K562 (cell line): ENCODE data around the gene E2F1. TPM values are rescaled to one million over a fixed set of nuclear protein-coding genes. Genes with fewer than 3 reads are reported as not detected.

Experiments used
- ELF4 ChIP-seq: fragments of 450-650 bp; formaldehyde crosslinking; IDR thresholded peaks from 2 replicates; pipeline ENCODE4 v1.4.0; 2022; ENCODE audit warnings: missing genetic modification characterization
- ESRRA ChIP-seq: fragments of 450-650 bp; IDR thresholded peaks from 2 replicates; pipeline ENCODE4 v1.6.1; 2014; ENCODE audit warnings: low read depth, mild to moderate bottlenecking, moderate library complexity, borderline replicate concordance
- HNRNPH1 ChIP-seq: fragments of 200-400 bp; formaldehyde crosslinking; optimal IDR thresholded peaks from 2 replicates; pipeline ENCODE3; 2017; ENCODE audit warnings: low read depth, mild to moderate bottlenecking, low read length, moderate library complexity
- KLF1 ChIP-seq: fragments of 450-650 bp; IDR thresholded peaks from 2 replicates; pipeline ENCODE4 v1.6.1; 2016; ENCODE audit warnings: missing genetic modification characterization, missing compliant biosample characterization
- NCOA4 ChIP-seq: fragments of 450-650 bp; IDR thresholded peaks from 2 replicates; pipeline ENCODE4 v1.6.1; 2018; ENCODE audit warnings: mild to moderate bottlenecking; ENCODE audit not compliant: partially characterized antibody
- NFATC3 ChIP-seq: fragments of 450-650 bp; IDR thresholded peaks from 2 replicates; pipeline ENCODE4 v1.6.1; 2017; ENCODE audit warnings: mild to moderate bottlenecking
- NFE2L1 ChIP-seq: fragments of 450-650 bp; IDR thresholded peaks from 2 replicates; pipeline ENCODE4 v1.6.1; 2016; ENCODE audit warnings: missing genetic modification characterization, low read depth, mild to moderate bottlenecking, missing compliant biosample characterization, moderate library complexity, borderline replicate concordance
- NONO ChIP-seq, 2 experiments: fragments of 200-400 bp in 1 of 2; fragments of 450-650 bp in 1 of 2; formaldehyde crosslinking in 1 of 2; IDR thresholded peaks; 2 replicates each; pipeline ENCODE4 v1.6.1; 2017; ENCODE audit warnings: low read depth in 2 of 2, mild to moderate bottlenecking in 2 of 2, moderate library complexity in 2 of 2, low read length in 1 of 2
- NRF1 ChIP-seq, 2 experiments: fragments of 450-650 bp; IDR thresholded peaks in 1 of 2; conservative IDR thresholded peaks in 1 of 2; 2 replicates each; pipeline ENCODE4 v1.6.1; 2014; ENCODE audit warnings: mild to moderate bottlenecking in 2 of 2
- POLR2H ChIP-seq: IDR thresholded peaks from 2 replicates; pipeline ENCODE4 v1.6.1; 2016; ENCODE audit warnings: missing genetic modification characterization, low read depth, mild to moderate bottlenecking, control low read depth, missing compliant biosample characterization, moderate library complexity
- RAD51 ChIP-seq: fragments of 450-650 bp; IDR thresholded peaks from 2 replicates; pipeline ENCODE4 v1.7.1; 2016; ENCODE audit warnings: low read depth, mild to moderate bottlenecking, borderline replicate concordance
- RBM25 ChIP-seq: fragments of 200-400 bp; formaldehyde crosslinking; IDR thresholded peaks from 2 replicates; pipeline ENCODE4 v1.6.1; 2018; ENCODE audit warnings: low read length, low read depth, moderate library complexity; ENCODE audit not compliant: severe bottlenecking
- RNF2 ChIP-seq: sonication (generic); IDR thresholded peaks from 2 replicates; pipeline ENCODE4 v1.6.1; 2016
- ZNF174 ChIP-seq: fragments of 250-450 bp; sonication (Bioruptor Pico); IDR thresholded peaks from 2 replicates; pipeline ENCODE4 v1.4.0; 2020; ENCODE audit warnings: mild to moderate bottlenecking
- polyA plus RNA-seq, 8 experiments: library from polyadenylated mRNA; depleted of rRNA in 4 of 8; stranded (reverse) in 5 of 8; unstranded in 3 of 8; fragments of >200 nt; fragmentation: Nextera tagmentation in 2 of 8; fragmentation: Illumina TruSeq in 1 of 8; extraction: Ambion mirVana in 2 of 8; extraction: Trizol in 1 of 8; gene quantifications; 2 replicates each; pipeline versions ENCODE4 v1.2.1 to v1.2.3, GENCODE V29; 2011 to 2014; ENCODE audit warnings: inconsistent platforms in 1 of 8, missing spikeins in 1 of 8
- total RNA-seq, 7 experiments: library from RNA; depleted of rRNA in 6 of 7; stranded (reverse); fragments of >200 nt in 6 of 7; fragmentation: Illumina TruSeq in 2 of 7; extraction: Trizol in 2 of 7; gene quantifications; 2 replicates each; pipeline versions ENCODE4 v1.2.1 to v1.2.3, GENCODE V29; 2011 to 2021; ENCODE audit warnings: low replicate concordance in 1 of 7
- TF ChIP-seq, protein P1 (sequence below): sonication (generic); formaldehyde crosslinking; IDR thresholded peaks from 2 replicates; pipeline ENCODE4 v1.9.0; 2022; ENCODE audit warnings: mild to moderate bottlenecking, missing genetic modification reagents
- TF ChIP-seq, protein P2 (sequence below): sonication (generic); IDR thresholded peaks from 2 replicates; pipeline ENCODE4 v1.6.1; 2016
- TF ChIP-seq, protein P3 (sequence below): fragments of 450-650 bp; conservative IDR thresholded peaks from 2 replicates; pipeline ENCODE4 v1.6.1; 2016; ENCODE audit warnings: missing genetic modification characterization, low read depth, mild to moderate bottlenecking, control low read depth, missing compliant biosample characterization
- TF ChIP-seq, protein P4 (sequence below), 3 experiments: IDR thresholded peaks in 2 of 3; conservative IDR thresholded peaks in 1 of 3; 2 replicates each; pipeline ENCODE4 v1.5.1; 2011 to 2012; ENCODE audit warnings: low read length in 3 of 3, mild to moderate bottlenecking in 3 of 3, control low read depth in 2 of 3, improper control_type of control experiment in 1 of 3, inconsistent platforms in 1 of 3, low read depth in 1 of 3, mixed read lengths in 1 of 3, moderate library complexity in 1 of 3; ENCODE audit not compliant: insufficient read depth in 2 of 3

Gene E2F1
- total and polyA plus RNA-seq, 9 of the 15 experiments (the other 6 are each of a cell fraction or from before 2014, with no cell fraction given) = 0.14 to 30.6 (median 13.1) TPM

DNA sequence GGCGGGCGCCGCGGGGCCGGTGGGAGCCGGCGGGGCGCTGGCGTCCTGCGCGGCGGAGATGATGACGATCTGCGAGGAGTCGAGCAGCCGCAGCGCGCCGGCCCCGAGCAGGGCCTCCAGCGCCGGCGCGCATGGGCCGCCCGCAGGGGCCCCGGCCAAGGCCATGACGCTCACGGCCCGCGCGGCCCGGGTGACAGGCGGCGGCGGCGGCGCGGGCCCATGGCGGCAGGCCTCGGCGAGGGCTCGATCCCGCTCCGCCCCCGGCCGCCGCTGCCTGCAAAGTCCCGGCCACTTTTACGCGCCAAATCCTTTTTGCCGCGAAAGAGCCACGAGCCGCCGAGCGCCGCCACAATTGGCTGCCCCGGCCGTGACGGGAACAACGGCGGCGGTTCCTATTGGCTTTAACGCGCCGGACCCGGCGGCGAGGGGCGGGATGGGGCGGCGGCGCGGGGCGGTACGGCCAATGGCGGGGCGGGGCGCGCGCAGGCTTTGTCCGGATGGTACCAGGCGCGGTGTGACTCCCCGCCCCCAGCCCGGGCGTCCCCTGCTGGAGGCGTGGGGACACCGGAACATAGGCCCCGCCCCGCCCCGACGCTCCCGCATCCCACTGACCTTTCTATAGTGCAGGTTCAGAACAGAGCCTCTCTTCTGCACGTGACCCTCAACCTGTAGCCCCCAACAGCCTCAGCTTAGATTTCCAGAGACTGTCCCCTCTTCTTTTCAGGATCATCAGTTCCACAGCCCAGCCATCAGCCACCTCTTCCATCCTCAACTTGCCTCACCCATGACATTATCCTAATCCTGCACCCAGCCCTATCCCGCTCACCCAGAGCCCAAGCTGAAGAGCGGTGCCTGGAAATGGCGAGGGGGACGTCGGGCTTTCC is at the start of gene E2F1 (continued):
- TF ChIP-seq, protein P1, sequence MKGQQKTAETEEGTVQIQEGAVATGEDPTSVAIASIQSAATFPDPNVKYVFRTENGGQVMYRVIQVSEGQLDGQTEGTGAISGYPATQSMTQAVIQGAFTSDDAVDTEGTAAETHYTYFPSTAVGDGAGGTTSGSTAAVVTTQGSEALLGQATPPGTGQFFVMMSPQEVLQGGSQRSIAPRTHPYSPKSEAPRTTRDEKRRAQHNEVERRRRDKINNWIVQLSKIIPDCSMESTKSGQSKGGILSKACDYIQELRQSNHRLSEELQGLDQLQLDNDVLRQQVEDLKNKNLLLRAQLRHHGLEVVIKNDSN (CRISPR knock-in tag) = peak; percentile 60
- TF ChIP-seq, protein P2, sequence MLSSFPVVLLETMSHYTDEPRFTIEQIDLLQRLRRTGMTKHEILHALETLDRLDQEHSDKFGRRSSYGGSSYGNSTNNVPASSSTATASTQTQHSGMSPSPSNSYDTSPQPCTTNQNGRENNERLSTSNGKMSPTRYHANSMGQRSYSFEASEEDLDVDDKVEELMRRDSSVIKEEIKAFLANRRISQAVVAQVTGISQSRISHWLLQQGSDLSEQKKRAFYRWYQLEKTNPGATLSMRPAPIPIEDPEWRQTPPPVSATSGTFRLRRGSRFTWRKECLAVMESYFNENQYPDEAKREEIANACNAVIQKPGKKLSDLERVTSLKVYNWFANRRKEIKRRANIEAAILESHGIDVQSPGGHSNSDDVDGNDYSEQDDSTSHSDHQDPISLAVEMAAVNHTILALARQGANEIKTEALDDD = no peak
- TF ChIP-seq NCOA4 (no peak), NFATC3 (no peak), ZNF174 (CRISPR knock-in tag) (no peak), ESRRA (peak; percentile 37; the same call in 1 of the 2 replicates), RNF2 (peak; percentile 39; the same call in 1 of the 2 replicates), ELF4 (no peak), RBM25 (peak; percentile 97), NONO (IDR thresholded peaks at IDR 0.05; ENCODE audit: low read depth in 2 of 2, low read length in 1 of 2) (peak in 1 of 2 experiments; percentile 75; a peak in 1 of 4 replicates), KLF1 (no peak), POLR2H (tag) (no peak), NRF1 (conservative IDR thresholded peaks at IDR 0.05 in 1 of 2, IDR thresholded peaks at IDR 0.05 in 1 of 2) (peak; percentile 90), HNRNPH1 (no peak), NFE2L1 (tag) (no peak), RAD51 (peak; percentile 51; the same call in 1 of the 2 replicates)
- TF ChIP-seq, protein P3, sequence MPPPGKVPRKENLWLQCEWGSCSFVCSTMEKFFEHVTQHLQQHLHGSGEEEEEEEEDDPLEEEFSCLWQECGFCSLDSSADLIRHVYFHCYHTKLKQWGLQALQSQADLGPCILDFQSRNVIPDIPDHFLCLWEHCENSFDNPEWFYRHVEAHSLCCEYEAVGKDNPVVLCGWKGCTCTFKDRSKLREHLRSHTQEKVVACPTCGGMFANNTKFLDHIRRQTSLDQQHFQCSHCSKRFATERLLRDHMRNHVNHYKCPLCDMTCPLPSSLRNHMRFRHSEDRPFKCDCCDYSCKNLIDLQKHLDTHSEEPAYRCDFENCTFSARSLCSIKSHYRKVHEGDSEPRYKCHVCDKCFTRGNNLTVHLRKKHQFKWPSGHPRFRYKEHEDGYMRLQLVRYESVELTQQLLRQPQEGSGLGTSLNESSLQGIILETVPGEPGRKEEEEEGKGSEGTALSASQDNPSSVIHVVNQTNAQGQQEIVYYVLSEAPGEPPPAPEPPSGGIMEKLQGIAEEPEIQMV = no peak
- TF ChIP-seq, protein P4, sequence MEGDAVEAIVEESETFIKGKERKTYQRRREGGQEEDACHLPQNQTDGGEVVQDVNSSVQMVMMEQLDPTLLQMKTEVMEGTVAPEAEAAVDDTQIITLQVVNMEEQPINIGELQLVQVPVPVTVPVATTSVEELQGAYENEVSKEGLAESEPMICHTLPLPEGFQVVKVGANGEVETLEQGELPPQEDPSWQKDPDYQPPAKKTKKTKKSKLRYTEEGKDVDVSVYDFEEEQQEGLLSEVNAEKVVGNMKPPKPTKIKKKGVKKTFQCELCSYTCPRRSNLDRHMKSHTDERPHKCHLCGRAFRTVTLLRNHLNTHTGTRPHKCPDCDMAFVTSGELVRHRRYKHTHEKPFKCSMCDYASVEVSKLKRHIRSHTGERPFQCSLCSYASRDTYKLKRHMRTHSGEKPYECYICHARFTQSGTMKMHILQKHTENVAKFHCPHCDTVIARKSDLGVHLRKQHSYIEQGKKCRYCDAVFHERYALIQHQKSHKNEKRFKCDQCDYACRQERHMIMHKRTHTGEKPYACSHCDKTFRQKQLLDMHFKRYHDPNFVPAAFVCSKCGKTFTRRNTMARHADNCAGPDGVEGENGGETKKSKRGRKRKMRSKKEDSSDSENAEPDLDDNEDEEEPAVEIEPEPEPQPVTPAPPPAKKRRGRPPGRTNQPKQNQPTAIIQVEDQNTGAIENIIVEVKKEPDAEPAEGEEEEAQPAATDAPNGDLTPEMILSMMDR (IDR thresholded peaks at IDR 0.05 in 2 of 3, conservative IDR thresholded peaks at IDR 0.05 in 1 of 3; ENCODE audit: insufficient read depth in 2 of 3, low read depth in 1 of 3, low read length in 3 of 3) = peak; percentile 23 to 43 (median 38); a peak in 3 of 6 replicates
